DND-41 (cell line): Measurements from ENCODE around the gene ATP8A2.

Experiments
- ATAC-seq: fragments of 200-7000 bp; cut with Tn5 transposase; 3 replicates; pipeline ENCODE4 v1.9.1; 2021; ENCODE audit warnings: low read depth; ENCODE audit not compliant: insufficient read depth
- DNase-seq: peaks from one replicate; pipeline ENCODE4 v3.0.0-alpha.2; 2020
- H2AFZ ChIP-seq: 2 replicates; pipeline ENCODE4 v1.6.0; 2012; ENCODE audit warnings: low read depth, low read length
- H3K27ac ChIP-seq: 2 replicates; pipeline ENCODE4 v1.5.1; 2012; ENCODE audit warnings: low read length, inconsistent platforms
- H3K27me3 ChIP-seq: fragments of 200-600 bp; sonication (generic); 2 replicates; pipeline ENCODE4 v1.6.0; 2012; ENCODE audit warnings: low read length, mild to moderate bottlenecking, inconsistent platforms; ENCODE audit not compliant: insufficient read depth, poor library complexity
- H3K36me3 ChIP-seq: 2 replicates; pipeline ENCODE4 v1.5.1; 2012; ENCODE audit warnings: low read length, inconsistent platforms; ENCODE audit not compliant: insufficient read depth
- H3K4me1 ChIP-seq: 2 replicates; pipeline ENCODE4 v1.5.1; 2012; ENCODE audit warnings: mild to moderate bottlenecking, low read length; ENCODE audit not compliant: insufficient read depth
- H3K4me2 ChIP-seq: 2 replicates; pipeline ENCODE4 v1.6.0; 2012; ENCODE audit warnings: mild to moderate bottlenecking, moderate library complexity, low read length, inconsistent platforms; ENCODE audit not compliant: insufficient read depth
- H3K4me3 ChIP-seq, 2 experiments: fragments of 200-600 bp in 1 of 2; shearing (Covaris generic) in 1 of 2; 2 replicates each; pipeline ENCODE4 v1.5.1; 2012 to 2016; ENCODE audit warnings: inconsistent platforms in 2 of 2, low read length in 2 of 2, mild to moderate bottlenecking in 2 of 2, low read depth in 1 of 2, moderate library complexity in 1 of 2
- H3K79me2 ChIP-seq: 2 replicates; pipeline ENCODE4 v1.6.0; 2012; ENCODE audit warnings: low read length, inconsistent platforms; ENCODE audit not compliant: insufficient read depth
- H3K9ac ChIP-seq: 2 replicates; pipeline ENCODE4 v1.6.0; 2012; ENCODE audit warnings: low read depth, mild to moderate bottlenecking, inconsistent platforms, low read length, moderate library complexity
- H3K9me3 ChIP-seq: 2 replicates; pipeline ENCODE4 v1.5.1; 2012; ENCODE audit warnings: low read length, moderate library complexity, mild to moderate bottlenecking, inconsistent platforms; ENCODE audit not compliant: insufficient read depth, severe bottlenecking
- H4K20me1 ChIP-seq: 2 replicates; pipeline ENCODE4 v1.6.0; 2012; ENCODE audit warnings: low read length; ENCODE audit not compliant: insufficient read depth
- CTCF ChIP-seq: IDR thresholded peaks from 2 replicates; pipeline ENCODE4 v1.5.1; 2012; ENCODE audit warnings: borderline replicate concordance, low read length, moderate library complexity, mild to moderate bottlenecking; ENCODE audit not compliant: poor library complexity, severe bottlenecking; ENCODE audit errors: extremely low read depth
- EZH2 ChIP-seq: IDR thresholded peaks from 3 replicates; pipeline ENCODE4 v1.6.1; 2012; ENCODE audit warnings: borderline replicate concordance, low read depth, mild to moderate bottlenecking, moderate library complexity, low read length, inconsistent platforms; ENCODE audit not compliant: severe bottlenecking

The ATP8A2 gene

GRCh38 chr13:25415241-25415640 is 43.5 kb downstream of the ATP8A2 start:
- Histone ChIP-seq H4K20me1 (no peaks in the 10 kb centered on the region), H3K4me1 (no peaks in the 10 kb centered on the region), H3K27ac (no peak overlapping the region), H3K79me2 (no peaks in the 10 kb centered on the region), H2AFZ (no peak overlapping the region), H3K4me2 (no peak overlapping the region), H3K27me3 (peaks cover 29% of the 10 kb centered on the region), H3K9me3 (no peaks in the 10 kb centered on the region), H3K4me3 (no peak overlapping the region), H3K9ac (no peak overlapping the region), H3K36me3 (no peaks in the 10 kb centered on the region)
- DNase-seq: no peak
- no peak for TF ChIP-seq CTCF
- TF ChIP-seq EZH2: no peak
- ATAC-seq: no peak

GRCh38 chr13:25417535-25417934 is 45.8 kb downstream of the ATP8A2 start:
- H3K4me2 ChIP-seq: no peak overlapping the region
- TF ChIP-seq EZH2 (no peak), CTCF (no peak)
- DNase-seq: no peak

GRCh38 chr13:25420161-25420560 is 48.4 kb downstream of the ATP8A2 start:
- Histone ChIP-seq H3K4me2 (no peak overlapping the region), H3K79me2 (no peaks in the 10 kb centered on the region), H3K27ac (no peak overlapping the region), H3K9me3 (no peaks in the 10 kb centered on the region), H3K4me3 (no peak overlapping the region), H3K36me3 (no peaks in the 10 kb centered on the region), H3K27me3 (peaks cover 25% of the 10 kb centered on the region), H2AFZ (no peak overlapping the region), H3K4me1 (no peaks in the 10 kb centered on the region), H3K9ac (no peak overlapping the region), H4K20me1 (no peaks in the 10 kb centered on the region)
- ATAC-seq (no peak), DNase-seq (no peak)
- no peak for TF ChIP-seq CTCF
- no peak for TF ChIP-seq EZH2

More at GRCh38 chr13:25417535-25417934, 45.8 kb downstream of the ATP8A2 start:
- ATAC-seq: no peak
- no peak overlapping the region for H2AFZ ChIP-seq
- no peaks in the 10 kb centered on the region for H3K36me3 ChIP-seq
- H3K79me2 ChIP-seq: no peaks in the 10 kb centered on the region
- no peak overlapping the region for H3K27ac ChIP-seq
- H4K20me1 ChIP-seq: no peaks in the 10 kb centered on the region
- H3K4me3 ChIP-seq: no peak overlapping the region
- no peak overlapping the region for H3K9ac ChIP-seq
- no peaks in the 10 kb centered on the region for H3K9me3 ChIP-seq
- peaks cover 30% of the 10 kb centered on the region for H3K27me3 ChIP-seq
- no peaks in the 10 kb centered on the region for H3K4me1 ChIP-seq

GRCh38 chr13:25421612-25422011 is 49.8 kb downstream of the ATP8A2 start:
- Histone ChIP-seq H3K36me3 (no peaks in the 10 kb centered on the region), H3K4me3 (no peak overlapping the region), H4K20me1 (no peaks in the 10 kb centered on the region), H3K27ac (no peak overlapping the region), H3K27me3 (peaks cover 25% of the 10 kb centered on the region), H3K4me1 (no peaks in the 10 kb centered on the region), H2AFZ (no peak overlapping the region), H3K79me2 (no peaks in the 10 kb centered on the region), H3K9ac (no peak overlapping the region), H3K9me3 (no peaks in the 10 kb centered on the region), H3K4me2 (no peak overlapping the region)
- DNase-seq (no peak), ATAC-seq (no peak)
- TF ChIP-seq EZH2: no peak
